Fibroblast of lung (primary cell): Measurements from ENCODE around the gene MTMR3.

Source experiments
- CTCF ChIP-seq, 2 donors: IDR thresholded peaks in 1 of 2; conservative IDR thresholded peaks in 1 of 2; 1 replicate in 1 of 2; 2 replicates in 1 of 2; pipeline ENCODE4 v1.5.1; 2011 to 2012; ENCODE audit warnings: low read length in 2 of 2, control low read depth in 1 of 2, inconsistent platforms in 1 of 2, low read depth in 1 of 2, mild to moderate bottlenecking in 1 of 2
- EZH2 ChIP-seq: IDR thresholded peaks from 2 replicates; pipeline ENCODE4 v1.5.1; 2012; ENCODE audit warnings: low read length, control low read depth, mild to moderate bottlenecking; ENCODE audit errors: missing control alignments

GRCh38 chr22:29975494-29975893 lies 92.5 kb downstream of the MTMR3 start:
- TF ChIP-seq CTCF (conservative IDR thresholded peaks at IDR 0.05 in 1 of 2, IDR thresholded peaks at IDR 0.05 in 1 of 2; ENCODE audit: low read depth in 1 of 2, low read length in 2 of 2) (no peak), EZH2 (no peak)
